HG03025 (cell line): Measurements from ENCODE around the gene SMIM29.

Experiments used
- ATAC-seq: cut with Tn5 transposase; IDR thresholded peaks from one replicate; pipeline ENCODE4 v1.9.1; 2021; ENCODE audit warnings: mild to moderate bottlenecking, moderate library complexity; ENCODE audit not compliant: unreplicated experiment, low FRiP score

The SMIM29 gene

DNA sequence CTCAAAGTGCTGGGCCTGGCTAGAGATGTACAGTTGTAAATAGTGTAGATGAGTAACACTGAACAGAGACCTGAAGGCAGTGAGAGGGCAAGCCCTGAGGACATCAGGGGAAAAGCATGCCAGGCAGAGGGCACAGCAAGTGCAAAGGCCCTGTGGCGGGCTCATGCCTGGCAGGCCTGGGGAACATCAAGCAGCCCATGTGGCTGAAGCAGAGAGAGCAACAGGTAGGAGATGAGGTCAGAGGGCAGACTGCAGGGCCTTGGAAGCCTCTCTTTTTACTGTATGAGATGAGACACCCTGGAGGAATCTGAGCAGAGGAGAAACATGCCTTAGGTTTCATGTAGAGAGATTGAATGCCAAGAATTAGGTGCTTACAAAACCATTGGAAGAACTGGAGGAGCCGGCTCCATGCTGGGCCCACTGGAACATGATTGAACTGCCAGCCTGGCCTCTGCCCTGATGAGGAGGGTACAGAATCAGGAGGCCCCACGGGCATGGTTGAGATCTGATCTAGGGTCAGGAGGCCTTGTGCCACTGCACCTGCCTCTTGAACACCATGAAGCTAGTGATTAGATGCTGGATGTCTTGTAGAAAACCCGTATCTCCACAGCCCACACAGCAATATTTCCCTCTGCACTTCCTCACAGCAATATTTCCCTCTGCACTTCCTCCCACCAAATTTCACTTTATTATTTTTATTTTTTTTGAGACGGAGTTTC is 18.0 kb downstream of the SMIM29 start:
- no peak for ATAC-seq

DNA sequence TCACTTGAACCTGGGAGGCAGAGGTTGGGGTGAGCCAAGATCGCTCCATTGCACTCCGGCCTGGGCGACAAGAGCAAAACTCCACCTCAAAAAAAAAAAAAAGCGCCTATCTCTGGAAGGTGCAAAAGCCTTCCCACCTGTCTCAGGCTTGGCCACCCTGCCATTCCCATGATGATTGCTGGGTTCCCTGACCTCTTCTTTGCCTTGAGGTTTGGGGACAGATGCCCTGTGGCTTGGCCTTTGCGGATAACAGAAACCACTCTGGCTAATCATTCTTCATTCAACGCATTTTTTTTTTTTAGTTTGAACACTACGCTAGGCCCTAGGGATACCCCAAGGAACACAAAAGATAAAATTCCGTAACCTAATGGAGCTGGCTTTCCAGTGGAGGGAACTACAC is 18.9 kb downstream of the SMIM29 start:
- no peak for ATAC-seq

DNA sequence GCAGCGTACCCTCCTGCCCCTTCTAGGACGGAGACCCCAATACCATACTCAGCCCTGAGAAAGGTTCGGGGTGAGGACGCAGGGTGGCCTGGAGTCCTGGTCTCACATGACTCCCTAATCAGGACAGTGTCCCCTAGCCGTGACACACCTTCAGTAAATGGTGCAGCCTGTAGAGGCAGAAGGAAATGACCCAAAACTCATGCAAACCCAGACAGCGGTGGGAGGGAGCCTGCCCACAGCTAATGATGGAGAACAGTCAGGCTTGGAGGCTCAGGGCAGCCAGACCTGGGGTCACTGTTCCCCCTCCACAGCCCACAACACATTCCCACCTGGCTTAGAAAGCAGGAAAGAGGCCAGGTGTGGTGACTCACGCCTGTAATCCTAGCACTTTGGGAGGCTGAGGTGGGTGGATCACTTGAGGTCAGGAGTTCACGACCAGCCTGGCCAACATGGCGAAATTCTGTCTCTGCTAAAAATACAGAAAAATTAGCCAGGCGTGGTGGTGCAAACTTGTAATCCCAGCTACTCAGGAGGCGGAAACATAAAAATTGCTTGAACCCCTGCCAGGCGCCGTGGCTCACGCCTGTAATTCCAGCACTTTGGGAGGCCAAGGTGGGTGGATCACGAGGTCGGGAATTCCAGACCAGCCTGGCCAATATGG is 20.9 kb downstream of the SMIM29 start:
- no peak for ATAC-seq

DNA sequence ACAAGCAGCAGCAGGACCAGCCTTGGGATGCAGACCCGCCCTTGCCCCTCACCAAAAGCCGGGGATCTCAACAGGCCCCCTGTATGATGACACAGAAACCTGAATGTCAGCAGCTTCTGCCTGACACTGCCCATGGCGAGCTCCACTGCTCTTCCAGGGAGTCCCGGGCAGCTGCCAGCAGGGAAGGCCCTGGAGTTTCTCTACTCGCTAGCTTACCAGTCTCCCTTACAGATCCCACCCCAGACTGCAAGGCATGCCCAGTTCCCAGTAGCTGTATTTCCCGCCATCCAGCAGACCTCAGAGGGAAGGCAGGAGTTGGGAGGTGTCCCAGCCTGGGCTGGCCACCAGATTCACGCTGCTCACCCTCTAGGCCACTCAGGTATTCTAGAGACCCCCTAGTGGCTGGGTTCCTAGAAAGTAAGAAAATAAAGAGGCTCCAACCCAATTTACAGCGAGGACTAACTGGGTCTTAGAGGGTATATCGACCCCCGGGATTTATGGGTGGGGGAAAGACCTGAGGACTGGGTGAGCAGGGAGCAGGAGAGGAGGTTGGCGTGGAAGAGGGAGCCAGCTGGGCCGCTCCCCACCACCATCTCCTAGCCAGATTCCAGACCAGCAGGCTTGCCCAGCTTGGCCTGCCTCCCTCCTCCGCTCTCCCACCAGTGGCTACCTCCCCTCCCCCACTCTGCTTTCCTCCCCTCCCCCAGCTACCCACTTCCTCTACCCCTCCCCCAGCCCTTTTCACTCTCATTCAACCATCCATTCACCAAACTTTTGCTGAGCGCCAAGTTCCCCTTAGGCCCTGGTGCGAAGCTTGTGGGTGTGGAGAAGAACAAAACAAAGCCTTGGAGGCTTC is 21.8 kb downstream of the SMIM29 start:
- no peak for ATAC-seq

DNA sequence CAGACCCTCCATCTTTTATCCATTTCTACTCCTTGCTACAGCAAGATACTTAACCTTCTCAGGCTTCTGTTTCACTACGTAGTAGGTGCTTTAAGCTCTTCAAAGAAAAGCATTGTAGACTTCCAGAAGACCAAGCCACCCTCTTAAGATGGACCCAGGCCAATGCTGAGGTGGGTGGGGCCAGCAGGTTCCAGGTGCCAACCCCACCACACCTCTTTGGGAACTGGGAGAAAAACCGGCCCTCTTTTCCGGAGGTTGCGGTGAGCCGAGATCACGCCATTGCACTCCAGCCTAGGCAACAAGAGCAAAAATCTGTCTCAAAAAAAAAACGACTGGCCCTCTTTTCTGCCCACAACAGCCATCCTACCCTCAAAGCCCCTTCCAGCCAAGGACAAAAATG is 22.7 kb downstream of the SMIM29 start:
- no peak for ATAC-seq

DNA sequence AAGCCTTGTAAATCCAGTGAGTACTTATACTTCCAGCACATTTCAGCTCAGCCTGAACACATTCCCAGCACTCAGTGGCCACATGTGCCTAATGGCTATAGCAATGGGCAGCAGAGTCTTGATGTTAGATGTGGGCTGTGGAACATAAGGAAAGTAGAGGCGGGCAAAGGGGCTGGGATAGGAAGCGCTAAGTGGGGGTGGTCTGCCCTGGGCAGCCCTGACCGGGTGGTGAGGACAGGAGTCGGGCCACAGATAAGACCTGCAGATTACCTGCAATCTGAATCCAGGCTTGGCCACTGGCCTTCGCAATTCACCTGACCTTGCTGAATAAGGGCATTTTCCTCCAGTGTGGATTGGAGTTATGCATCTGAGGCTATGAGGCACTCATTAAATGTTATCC is 23.3 kb downstream of the SMIM29 start:
- no peak for ATAC-seq

DNA sequence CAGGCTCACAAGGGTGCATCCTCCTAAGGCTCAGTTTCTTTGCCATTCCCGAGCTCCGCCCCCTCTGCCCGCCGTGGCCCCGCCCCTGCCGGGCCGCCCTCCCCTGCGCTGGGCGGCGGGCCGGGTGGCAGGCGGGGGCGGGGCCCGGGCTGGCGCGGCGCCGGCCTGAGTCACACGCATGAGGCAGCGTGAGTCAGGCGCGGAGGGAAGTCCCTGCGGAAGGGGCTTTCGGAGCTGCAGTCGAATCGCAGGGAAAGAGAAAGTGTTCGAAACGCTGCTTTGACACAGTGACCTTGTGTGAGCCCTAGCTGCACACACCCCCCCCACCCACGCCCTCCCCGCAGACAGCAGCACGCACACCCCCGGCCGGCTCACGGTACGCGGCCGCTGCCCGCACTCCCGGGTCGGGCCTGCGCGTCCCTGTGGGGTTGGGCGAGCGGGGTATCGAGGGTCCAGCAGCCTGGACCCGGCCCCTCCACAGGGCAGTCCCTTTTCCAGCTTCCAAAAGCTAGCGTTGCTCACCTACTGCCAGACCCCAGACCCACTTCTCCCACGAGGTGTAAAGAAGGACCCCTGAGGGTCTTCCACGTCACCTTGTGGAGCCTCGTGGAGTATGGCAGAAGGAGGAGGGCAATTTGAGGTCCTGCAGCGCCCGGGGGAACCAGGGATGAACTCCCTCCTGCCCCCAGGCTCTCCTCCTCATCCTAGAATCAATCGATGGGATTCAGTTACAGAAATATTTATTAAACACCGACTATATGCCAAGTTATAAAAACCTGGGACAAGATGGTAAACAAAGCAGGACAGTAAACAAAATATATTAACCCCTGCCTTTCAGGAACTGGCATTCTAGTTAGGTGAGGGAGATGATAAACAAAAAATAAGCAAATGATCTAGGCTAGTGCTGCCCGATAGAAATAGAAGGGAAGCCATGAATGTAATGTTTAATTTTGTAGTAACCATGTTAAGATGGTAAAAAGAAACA is 24.6 kb downstream of the SMIM29 start:
- ATAC-seq: peak; percentile 79

DNA sequence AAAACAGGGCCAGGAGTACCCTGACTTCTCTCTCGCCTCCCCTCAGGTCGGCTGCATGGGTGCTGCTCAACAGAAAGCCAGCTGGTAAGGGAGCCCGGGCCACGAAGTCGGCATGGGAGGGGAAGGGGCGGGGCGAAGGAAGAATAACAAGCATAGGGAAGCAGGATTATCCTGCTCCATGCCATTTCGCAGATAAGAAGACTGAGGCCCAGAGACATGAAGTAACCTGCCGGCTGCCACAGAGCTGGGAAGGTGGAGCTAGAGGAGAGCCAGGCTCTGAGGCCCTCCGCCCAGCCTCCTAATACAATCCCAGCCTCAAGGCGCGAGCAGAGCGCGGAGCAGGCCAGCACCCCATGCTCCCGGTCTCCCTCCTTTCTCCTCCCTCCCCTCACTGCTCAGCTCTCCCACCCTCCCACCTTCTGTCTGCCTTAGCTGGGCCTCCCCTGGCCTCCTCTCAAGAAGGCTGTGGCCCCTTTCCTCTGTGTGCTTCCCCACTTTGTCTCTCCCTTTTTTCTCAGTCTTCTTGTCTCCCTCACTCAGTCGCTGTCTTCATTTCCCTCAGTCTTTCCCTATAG is 25.3 kb downstream of the SMIM29 start:
- ATAC-seq: peak; percentile 7

DNA sequence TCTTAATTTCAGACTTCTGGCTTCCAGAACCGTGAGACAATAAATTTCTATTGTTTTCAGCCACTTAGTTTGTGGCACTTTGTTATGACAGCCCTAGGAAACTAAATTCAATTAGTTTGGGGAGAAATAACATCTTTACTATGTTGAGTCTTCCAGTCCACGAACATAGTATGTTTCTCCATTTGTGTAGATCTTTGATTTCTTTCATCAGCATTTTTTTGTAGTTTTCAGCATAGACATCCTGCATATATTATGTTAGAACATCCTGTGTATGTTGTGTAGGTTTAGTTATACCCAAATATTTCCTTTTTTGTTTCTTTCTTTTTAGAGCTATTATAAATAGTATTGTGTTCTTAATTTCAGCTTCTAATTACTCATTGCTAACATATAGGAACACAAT is 30.1 kb downstream of the SMIM29 start:
- ATAC-seq: no peak

DNA sequence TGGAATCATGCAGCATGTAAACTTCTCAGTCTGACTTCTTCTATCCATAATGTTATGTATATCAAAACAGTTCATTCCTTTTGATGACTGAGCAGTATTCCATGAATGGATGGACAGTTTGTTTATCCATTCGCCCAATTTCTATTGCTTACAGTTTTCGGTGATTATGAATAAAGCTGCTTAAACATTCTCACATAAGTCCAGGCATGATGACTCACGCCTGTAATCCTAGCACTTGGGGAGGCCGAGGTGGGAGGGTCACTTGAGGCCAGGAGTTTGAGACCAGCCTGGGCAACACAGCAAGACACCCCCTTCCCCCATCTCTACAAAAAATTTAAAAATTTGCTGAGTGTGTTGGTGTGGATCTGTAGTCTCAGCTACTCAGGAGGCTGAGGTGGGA is 35.0 kb downstream of the SMIM29 start:
- no peak for ATAC-seq

DNA sequence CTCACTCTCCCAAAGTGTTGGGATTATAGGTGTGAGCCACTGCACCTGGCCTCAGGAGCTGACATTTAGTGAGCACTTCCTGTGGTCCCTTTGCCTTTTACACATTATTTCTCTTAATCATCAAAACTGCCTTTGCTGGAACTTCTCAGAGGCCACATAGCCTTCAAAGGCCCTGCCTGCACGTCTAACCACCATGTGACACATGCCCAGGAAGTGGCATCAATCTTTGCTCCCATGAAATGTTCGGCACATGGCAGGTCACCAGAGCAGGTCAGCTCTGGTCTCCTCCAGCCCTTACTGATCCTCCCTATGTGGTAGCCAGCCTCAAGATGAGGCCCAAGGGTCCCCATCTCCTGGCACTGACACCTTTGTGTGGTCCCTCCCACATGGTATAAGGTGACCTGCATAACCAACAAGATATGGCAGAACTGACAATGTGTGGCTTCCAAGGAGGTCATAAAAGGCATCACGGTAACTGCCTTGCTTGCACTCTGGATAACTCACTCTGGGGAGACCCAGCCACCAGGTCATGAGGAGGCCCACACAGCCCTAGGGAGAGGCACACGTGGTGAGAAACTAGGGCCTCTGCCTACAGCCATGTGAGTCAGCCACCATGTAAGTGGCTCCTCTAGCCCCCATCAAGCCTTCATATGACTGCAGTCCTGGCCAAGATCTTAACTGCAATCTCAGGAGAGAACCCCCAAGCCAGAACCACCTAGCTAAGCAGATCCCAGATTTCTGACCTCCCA is 40.9 kb downstream of the SMIM29 start:
- no peak for ATAC-seq

DNA sequence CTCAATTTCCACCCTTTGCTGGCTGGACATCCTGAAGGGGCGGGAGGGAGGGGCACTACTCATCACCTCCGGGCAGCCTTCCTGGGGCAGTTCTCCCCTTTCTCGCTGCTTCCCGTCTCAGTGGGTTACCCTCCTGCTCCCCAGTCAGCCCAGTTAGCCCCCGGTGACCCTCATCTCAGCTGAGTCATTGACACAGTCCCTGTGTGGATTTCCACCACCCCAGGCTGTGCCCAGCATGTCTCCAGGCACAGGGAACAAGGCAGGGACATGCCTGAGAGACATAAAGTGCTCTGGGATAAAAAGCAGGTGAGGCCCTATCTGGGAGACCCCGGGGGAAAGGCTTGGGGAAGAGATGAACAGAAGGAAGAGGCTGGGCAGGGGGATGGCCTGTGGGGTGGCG is 42.1 kb downstream of the SMIM29 start:
- no peak for ATAC-seq

DNA sequence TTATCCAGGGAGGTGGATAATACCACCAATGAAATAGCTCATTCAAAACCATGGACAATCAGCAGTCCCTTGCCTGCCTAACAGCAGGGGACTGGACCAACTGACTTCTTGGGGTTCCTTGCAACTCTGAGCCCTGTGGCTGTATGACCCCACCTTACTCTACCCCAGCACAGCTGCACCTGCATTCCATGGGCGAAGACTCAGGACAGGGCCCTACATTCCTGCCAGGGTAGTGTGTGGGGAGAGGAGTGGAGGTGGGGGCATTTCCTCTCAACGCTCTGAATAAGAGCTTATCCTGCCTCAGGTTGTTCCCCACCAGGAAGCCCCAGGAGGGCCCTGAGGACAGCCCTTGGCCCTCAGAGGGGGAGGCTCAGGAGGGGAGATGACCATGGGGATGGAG is 42.9 kb downstream of the SMIM29 start:
- no peak for ATAC-seq

DNA sequence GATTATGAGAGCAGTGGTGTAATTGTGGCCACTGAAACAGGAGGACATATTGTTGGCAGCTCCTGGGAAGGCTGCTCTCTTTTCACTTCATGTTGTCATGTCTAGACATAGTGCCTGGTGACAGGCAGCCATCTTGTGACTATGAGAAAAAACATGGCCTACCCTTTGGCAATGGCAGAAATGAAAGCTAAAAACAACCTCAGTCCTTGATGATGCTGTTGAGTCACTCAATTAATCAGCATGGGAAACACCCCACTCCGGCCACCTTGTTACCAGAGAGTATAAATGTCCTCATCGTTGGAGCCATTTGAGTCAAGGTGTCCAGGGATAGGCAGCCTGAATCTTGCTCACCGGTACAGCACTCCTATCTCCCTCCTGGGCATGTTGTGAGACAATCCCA is 43.3 kb downstream of the SMIM29 start:
- no peak for ATAC-seq

DNA sequence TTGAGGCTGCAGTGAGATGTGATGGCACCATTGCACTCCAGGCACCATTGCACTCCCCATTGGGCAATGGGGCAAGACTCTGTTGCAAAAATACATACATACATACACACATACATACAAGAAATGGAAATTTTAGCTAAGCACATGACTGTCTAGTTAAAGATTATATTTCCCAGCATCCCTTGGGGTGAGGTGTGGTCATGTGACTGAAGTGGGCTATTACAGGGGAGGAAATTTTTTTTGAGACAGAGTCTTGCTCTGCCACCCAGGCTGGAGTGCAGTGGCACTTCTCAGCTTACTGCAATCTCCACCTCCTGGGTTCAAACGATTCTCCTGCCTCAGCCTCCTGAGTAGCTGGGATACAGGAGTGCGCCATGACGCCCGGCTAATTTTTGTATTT is 44.1 kb downstream of the SMIM29 start:
- no peak for ATAC-seq

DNA sequence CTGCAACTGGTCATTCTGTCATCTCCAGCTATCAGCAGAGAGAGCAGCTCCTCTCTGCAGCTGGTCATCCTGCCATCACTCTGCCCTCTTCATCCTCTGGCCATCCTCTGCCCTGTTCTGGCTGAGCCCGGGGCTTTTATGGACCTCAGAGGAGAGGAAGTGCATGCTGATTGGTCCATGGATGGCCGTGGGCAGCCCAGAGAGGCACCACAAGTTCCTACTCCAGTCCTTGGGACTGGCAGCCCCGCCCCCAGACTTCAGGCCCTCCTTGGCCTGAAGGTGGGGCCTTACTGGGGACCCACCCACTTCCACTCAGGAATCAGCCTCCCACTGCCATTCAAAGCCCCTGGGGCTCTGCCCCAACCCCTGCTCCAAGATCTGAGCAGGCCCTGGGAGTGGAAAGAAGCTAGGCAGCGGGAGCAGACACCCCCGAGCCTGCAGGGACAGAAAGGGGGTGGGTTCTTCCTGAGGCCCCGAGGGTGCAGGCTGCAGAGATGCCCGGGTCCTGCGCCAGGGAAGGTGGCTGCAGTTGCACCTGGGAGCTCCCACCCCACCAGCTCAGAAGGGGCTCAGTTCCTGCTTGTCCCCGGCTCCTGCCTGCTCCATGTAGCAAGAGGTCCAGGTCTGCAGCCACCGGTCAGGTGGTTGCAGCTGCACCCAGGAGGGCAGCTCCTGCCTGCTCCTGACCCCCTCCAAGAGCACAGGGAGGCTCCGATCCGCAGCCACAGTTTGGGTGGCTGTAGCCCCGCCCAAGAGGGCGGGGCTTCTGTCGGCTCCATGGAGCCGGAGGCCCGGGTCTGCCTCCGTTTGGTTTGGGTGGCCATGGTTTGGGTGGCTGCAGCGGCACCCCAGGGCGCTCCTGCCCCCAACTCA is 46.2 kb downstream of the SMIM29 start:
- ATAC-seq: no peak

DNA sequence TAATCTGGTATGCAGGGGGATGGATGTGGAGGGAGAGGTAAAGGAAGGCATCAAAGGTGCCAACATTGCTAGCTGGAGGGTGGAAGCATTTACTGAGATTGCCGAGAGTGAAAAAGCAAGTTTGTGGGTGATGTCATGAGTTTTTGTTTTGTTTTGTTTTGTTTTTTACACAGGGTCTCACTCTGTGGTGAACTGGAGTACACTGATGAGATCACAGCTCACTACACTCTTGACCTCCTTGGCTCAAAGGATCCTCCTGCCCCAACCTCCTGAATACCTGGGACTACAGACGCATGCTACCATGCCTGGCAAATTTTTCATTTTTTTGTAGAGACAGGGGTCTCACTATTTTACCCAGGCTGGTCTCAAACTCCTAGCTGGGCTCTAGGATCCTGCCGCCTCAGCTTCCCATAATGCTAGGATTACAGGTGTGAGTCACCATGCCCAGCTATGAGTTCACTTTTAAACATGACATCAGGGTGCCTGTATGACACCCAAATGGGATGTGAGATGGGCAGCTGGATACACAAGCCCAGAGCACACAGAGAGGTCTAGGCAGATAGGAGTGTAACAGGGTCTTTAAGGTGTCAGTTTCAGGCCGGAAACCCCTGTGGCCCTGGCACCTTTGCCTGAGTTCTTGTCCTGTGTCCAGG is 47.2 kb downstream of the SMIM29 start:
- ATAC-seq: no peak
